H4 (cell line): ENCODE results near the gene ZFAND2B. TPM values are rescaled to one million over a fixed set of nuclear protein-coding genes. Genes with fewer than 3 reads are reported as not detected.
"Not testable (repeated sequence)": the region's sequence is repeated elsewhere in the genome, so short reads cannot be mapped to it uniquely, and the experiment has no call there.

Experiments
- DNase-seq: peaks from one replicate; pipeline ENCODE4 v3.0.0-alpha.2; 2015; ENCODE audit warnings: low spot score
- total RNA-seq: library from RNA; depleted of rRNA; stranded (reverse); fragments of >200 nt; shearing (Covaris generic); gene quantifications from 2 replicates; pipeline ENCODE4 v1.2.3, GENCODE V29; 2014

ZFAND2B gene
- total RNA-seq, 1 experiment from 2014 or later: 22.7 TPM

DNA sequence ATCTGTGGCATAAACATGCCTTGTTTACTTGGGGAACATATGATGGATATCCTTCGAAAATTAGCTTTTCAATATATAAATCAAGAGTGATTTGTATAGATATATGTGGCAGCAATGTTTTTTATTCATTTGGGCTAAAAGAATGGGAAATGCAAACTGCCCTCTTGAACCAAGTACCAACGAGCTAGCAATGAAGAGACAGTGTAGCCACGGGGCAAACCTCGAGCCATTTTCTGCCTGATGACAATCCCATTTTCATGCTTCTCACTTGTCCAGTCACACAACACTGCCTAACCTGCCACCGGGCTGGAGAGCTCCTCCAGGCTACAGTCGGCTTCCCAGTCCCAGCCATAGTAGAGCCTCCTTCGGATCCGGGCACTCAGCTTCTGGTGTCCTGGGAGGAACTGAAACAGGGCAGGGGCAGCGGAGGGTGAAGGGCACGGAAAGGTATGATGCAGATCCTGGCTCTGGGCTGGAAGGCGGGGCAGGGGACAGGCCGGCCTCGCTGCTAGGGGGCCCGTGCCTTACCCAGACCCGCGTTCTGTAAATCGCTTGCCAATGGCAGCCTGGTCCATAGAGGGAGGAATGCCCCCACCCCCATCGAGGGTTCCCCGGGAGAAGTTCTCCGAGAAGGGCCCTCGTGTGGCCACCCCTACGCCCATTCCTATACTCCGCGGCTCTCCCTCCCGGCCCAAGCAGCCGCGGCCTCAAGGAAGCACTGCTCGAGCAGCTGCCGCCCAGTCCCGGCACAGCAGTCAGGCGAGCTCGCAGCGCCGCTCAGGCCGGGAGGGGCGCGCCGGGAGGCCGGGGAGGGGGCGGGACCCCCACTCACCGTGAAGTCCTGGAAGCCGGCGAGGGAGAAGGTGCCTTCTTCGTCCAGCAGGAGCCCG is 30.4 kb upstream of the ZFAND2B start:
- DNase-seq: no peak

DNA sequence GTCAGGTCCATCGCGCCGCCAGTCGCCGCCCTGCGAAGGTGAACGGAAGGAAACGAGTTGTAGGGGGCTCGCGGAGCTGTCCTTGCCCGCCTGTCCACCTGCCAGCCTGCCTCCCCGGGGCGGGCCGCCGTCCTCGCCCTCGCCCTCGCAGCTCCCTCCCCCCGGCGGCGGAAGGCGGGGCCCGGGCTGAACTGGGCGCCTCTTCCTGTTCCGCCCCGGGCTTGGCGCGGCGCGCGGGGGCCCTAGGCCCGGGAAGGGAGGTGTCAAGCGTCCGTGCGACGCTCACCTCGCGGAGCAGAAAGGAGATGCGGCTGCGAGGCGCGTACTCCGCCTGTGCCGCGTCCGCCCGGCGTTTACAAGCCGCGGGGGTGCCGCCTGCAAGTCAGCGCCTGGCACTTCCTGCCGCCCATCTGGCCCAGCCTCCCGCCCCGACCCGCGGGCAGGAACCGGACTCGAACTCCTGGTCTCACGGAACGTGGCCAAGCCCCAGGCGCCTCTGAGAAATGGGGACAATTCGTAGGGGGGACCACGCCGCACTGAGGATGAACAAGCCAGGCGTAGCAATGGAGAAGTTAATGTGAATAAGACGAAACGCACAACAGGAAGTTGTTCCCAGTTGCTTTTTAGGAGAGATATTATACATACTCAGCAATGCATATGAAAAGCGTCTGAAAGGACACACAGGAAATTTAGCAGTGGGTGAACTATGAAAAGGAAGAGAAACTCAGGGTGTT is 29.6 kb upstream of the ZFAND2B start, which contains the start of gene CNPPD1:
TSS of gene CNPPD1 (minus strand) at position 108 of the 734 bp plus-strand sequence. CDS start at position 11, 97 bp downstream.
- peak; percentile 70 for DNase-seq

DNA sequence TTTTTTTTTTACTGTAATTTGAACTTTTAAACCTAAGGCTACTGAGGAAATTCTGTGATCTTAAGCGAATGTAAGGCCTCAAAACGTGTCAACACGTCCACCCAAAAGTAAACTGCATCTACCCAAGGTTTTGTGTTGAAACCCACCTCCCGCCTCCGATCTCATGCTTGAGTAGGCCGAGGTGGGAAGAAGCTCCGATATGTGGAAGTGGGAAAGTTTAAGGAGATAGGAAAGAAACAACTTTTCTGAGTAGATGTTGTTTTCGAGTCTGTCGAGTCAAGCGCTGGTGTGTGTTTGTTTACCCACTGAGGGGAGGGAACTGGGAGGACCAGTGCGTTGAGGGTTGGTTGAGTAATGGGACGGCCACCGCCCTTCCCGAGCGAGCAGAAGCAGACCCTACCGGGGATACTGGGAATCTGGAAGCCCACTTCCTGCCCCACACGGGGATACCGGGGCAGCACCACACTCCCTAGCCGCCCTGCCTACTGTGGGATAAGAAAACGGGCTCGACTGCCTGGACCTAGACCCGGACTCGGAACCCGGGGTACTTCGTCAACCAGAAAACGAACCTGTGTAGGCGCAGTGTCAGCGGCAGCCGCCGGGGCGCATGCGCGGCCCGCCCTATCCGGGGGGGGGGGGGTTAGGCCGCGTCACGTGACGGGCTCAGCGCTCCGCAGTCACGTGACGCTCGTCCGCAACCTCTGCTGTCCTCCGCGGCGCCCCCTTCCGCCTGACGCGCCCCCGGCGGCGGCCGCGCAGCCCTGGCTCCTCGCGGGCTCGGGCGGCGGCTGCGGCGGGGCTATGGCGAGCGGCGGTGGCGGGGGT is 28.8 kb upstream of the ZFAND2B start, which contains the start of gene RETREG2:
TSS of gene RETREG2 (plus strand) at position 724 of the 825 bp plus-strand sequence. CDS start at position 802, 78 bp downstream.
- DNase-seq: peak; percentile 83

DNA sequence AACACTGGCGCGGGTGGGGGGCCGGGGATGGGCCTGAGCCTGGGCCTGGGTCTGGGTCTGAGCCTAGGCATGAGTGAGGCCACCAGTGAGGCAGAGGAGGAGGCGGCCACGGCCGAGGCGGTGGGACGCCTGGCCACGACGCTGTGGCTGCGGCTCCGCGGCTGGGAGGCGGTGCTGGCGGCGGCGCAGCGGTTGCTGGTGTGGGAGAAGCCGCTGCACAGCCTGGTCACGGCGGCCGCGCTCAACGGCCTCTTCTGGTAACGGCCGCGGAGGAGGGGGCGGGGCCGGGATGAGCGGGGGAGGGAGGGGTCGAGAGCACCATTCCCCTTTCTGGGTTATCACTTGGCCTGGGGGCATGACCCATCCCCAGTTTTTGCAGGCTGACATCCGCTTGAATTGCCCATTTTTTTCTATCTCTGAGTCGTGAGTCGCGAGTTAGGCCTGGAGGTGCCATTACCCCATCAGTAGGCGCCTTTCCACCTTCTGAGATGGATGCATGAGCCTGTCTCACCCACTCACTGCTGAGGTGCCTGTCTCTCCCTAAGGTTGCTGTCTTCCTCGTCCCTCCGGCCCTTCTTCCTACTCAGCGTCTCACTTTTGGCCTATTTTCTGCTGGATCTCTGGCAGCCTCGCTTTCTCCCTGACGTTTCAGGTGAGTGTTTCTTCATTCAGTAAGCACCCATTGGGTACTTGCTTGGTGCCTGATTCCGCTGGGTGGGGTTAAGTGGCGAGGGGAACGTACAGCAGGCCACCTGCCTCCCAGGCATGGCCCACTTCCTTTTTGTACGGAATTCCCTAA is 28.0 kb upstream of the ZFAND2B start:
- DNase-seq: no peak

DNA sequence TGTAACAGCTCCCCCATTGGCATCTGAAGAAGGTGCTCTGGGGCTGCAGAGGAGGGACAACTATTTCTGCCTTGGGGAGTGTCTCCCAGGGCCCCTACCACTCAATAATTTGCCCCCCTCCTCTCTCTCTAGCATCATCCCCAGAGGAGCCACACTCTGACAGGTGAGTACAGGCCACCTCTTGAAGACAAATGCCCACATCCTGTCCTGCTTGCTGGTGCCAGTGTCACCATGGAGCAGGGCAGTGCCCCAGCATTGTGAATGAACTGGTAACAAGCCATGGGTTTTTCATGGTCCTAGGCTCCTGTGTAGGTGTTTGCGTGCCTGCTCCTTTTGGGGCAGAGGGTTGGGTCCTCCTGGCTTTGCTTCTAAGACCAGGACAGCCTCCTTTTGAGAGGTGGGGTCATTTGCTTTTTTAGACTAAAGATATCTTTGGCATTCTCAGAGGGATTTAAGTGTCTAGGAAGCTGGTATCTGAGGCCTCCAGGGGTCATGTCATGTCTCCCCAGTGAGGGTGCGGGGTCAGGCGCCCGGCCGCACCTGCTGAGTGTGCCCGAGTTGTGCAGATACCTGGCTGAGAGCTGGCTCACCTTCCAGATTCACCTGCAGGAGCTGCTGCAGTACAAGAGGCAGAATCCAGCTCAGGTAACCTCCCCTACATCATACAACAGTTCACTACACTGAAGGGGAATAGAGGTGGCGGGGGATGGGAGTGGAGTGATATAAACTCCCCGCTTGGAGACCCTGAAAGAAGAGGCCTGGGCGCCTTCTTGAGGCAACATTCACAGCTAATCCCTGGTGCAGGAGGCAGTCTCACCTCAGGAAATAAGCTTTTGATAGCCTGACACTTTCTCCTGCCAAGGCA is 26.7 kb upstream of the ZFAND2B start:
- DNase-seq: no peak

DNA sequence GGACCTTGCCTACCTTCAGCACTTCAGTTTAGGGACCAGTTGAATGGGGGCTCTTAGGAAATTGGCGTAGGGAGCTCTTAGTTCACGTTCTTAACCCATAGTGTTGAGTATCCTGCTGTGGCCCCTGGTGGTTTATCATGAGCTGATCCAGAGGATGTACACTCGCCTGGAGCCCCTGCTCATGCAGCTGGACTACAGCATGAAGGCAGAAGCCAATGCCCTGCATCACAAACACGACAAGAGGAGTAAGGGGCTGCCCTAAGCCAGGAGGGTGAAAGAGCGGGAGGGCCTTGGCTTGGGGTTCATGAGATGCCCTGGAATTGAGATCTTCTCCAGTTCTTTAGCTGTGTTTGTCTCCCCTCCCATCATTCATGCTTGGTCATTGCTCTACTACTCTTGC is 25.6 kb upstream of the ZFAND2B start:
- DNase-seq: no peak

DNA sequence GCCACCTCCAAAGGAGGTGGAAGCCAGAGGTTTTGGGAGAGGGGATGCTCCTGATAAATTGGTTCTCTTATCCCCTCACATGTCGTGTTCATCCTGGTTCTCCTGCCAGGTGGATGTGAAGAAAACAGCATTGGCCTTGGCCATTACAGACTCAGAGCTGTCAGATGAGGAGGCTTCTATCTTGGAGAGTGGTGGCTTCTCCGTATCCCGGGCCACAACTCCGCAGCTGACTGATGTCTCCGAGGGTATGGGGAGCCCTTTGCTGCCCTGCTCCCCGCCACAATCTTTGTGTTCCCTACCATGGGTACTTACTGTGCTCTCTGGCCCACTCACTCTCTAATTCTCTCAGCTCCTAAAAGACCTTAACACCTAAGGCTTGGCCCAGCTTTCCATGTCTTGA is 25.1 kb upstream of the ZFAND2B start:
- no peak for DNase-seq

DNA sequence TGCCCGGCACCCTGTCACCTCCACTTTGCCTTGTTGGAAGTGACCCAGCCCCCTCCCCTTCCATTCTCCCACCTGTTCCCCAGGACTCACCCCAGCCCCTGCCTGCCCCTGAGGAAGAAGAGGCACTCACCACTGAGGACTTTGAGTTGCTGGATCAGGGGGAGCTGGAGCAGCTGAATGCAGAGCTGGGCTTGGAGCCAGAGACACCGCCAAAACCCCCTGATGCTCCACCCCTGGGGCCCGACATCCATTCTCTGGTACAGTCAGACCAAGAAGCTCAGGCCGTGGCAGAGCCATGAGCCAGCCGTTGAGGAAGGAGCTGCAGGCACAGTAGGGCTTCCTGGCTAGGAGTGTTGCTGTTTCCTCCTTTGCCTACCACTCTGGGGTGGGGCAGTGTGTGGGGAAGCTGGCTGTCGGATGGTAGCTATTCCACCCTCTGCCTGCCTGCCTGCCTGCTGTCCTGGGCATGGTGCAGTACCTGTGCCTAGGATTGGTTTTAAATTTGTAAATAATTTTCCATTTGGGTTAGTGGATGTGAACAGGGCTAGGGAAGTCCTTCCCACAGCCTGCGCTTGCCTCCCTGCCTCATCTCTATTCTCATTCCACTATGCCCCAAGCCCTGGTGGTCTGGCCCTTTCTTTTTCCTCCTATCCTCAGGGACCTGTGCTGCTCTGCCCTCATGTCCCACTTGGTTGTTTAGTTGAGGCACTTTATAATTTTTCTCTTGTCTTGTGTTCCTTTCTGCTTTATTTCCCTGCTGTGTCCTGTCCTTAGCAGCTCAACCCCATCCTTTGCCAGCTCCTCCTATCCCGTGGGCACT is 24.0 kb upstream of the ZFAND2B start:
- DNase-seq: no peak

DNA sequence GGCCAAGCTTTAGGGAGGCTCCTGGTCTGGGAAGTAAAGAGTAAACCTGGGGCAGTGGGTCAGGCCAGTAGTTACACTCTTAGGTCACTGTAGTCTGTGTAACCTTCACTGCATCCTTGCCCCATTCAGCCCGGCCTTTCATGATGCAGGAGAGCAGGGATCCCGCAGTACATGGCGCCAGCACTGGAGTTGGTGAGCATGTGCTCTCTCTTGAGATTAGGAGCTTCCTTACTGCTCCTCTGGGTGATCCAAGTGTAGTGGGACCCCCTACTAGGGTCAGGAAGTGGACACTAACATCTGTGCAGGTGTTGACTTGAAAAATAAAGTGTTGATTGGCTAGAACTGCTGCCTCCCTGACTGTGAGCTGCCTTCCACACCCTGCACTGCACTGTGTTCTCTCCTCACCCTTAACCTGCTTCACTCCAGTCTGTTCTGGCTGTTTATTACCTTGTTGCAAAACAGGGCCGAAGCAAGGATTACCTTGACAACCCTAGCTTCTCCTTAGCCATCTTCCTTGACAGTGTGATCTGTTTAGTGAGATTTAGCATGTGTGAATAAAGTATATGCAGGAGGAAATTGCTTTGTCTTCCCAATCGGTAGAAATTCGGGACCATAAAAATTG is 23.3 kb upstream of the ZFAND2B start:
- no peak for DNase-seq

DNA sequence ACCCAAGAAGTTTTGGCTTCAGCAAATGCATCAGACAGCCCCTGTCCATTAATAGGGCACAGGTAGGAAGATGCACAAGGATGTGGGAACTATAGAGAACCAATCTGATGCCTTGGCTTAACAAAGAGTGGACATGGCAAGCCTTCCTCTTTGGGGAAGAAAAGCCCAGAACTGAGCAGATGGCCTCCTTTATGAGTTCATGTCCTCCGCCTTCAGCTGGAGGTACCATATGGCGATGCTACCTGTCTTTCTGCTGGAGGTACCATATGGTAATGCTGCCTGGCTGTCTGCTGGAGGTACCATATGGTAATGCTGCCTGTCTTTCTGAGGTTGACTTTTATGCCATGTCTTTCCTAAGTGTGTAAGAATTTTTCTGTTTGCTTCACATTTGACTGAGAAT is 22.5 kb upstream of the ZFAND2B start:
- DNase-seq: no peak

DNA sequence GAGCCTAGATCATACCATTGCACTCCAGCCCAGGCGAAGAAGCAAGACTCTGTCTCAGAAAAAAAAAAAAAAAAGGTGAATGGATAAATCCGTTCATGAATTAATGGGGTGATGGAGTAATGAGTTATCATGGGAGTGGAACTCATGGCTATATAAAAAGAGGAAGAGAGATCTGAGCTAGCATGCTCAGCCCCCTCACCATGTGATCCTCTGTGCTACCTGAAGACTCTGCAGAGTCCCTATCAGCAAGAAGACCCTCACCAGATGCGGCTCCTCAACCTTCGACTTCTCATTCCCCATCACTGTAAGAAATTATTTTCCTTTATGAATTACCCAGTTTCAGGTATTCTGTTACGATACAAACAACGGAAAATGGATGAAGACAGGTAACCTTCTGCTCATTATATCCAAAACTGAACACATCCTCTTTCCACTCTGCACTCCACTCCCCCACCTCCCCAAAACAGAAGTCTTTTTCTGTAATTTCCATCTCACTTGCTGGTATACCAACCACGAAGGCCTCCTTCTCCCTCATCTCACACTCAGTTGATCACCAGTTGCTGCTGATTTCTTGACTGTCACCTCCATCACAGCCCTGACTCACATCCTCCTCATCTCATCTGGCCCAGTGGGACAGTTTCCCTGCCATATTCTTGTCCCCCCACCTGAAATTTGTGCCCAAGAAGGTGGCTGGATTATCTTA is 19.7 kb upstream of the ZFAND2B start:
- no peak for DNase-seq

DNA sequence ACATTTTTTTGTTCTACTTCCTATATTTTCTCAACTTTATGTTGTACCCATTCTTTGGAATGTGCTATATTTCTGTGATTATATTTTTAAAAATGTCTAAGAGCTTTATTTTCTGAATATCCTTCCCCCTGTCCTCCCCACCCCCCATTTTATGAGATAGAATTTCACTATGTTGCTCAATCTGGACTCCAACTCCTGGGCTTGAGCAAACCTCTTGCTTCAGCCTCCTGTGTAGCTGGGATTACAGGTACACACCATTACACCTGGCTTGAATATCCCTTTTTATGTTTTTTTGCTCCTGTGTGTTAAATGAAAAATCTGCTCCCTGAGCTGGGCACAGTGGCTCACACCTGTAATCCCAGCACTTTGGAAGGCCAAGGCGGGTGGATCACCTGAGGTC is 9.2 kb upstream of the ZFAND2B start:
- no peak for DNase-seq

DNA sequence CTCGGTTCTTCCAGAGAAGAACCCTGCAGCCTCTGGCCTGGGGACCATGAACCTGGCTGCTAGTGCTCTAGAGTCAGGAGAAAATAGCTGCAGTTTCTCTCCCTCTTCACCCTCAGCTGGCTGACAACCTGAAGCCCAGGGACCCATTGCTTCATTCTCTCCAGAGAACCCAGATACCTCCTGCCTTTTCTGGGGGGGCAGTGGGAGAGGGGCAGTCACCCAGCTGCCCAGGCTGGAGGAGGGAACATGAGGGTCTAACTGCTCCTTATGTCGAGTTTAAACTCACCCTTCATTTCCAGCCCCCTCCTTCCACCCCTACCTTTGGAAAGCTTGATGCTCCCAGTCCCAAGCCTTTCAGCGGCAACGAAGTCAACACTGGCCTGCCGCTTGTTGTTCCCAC is 7.6 kb upstream of the ZFAND2B start:
- DNase-seq: no peak

DNA sequence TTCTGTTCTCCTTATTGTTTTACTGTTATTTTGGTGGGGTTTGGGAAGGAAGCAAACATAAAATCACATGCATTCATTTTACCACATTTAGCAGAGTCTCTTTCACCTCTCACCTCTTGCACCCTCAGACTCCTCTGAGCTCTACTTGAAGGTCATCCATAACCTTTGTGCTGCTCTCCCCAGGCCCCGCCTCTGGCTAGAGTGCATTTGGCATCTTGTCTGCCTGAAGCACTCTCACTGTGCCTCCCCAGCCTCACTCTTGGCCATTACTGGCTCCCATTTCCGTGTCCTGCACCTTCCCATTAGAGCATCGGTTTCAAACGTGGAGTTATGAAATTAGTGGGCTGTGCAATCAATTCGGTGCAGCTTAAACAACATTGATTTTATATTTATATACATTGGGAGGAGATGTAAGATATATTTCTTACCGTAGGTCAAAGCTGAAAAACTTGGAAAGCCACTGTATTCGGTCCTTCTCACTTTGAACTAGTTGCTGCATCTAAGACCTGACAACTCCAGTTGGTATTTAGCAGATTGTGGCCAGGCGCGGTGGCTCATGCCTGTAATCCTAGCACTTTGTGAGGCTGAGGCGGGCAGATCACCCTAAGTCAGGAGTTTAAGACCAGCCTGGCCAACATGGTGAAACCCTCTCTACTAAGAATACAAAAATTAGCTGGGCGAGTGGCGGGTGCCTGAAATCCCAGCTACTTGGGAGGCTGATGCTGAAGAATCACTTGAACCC is 6.9 kb upstream of the ZFAND2B start:
- DNase-seq: no peak

DNA sequence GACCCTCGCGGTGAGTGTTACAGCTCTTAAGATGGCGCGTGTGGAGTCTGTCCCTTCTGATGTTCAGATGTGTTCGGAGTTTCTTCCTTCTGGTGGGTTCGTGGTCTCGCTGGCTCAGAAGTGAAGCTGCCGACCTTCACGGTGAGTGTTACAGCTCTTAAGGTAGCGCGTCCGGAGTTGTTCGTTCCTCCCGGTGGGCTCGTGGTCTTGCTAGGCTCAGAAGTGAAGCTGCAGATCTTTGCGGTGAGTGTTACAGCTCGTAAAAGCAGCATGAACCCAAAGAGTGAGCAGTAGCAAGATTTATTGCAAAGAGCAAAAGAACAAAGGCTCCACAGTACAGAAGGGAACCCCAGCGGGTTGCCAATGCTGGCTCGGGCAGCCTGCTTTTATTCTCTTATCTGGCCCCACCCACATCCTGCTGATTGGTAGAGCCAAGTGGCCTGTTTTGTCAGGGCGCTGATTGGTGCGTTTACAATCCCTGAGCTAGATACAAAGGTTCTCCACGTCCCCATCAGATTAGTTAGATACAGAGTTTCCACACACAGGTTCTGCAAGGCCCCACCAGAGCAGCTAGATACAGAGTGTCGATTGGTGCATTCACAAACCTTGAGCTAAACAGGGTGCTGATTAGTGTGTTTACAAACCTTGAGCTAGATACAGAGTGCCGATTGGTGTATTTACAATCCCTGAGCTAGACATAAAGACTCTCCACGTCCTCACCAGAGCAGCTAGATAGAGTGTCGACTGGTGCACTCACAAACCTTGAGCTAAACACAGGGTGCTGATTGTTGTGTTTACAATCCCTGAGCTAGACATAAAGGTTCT is 5.9 kb upstream of the ZFAND2B start:
- not testable (repeated sequence) for DNase-seq

DNA sequence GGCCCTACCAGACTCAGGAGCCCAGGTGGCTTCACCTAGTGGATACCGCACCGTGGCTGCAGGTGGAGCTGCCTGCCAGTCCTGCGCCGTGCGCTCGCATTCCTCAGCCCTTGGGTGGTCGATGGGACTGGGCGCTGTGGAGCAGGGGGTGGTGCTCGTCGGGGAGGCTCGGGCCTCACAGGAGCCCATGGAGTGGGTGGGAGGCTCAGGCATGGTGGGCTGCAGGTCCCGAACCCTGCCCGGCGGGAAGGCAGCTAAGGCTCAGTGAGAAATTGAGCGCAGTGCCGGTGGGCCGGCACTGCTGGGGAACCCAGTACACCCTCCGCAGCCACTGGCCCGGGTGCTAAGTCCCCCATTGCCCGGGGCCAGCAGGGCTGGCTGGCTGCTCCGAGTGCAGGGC is 5.3 kb upstream of the ZFAND2B start:
- not testable (repeated sequence) for DNase-seq
